Measurements from ENCODE around the gene CARD9.
"Not testable (repeated sequence)": the region's sequence is repeated elsewhere in the genome, so short reads cannot be mapped to it uniquely, and the experiment has no call there.

CARD9 gene

DNA sequence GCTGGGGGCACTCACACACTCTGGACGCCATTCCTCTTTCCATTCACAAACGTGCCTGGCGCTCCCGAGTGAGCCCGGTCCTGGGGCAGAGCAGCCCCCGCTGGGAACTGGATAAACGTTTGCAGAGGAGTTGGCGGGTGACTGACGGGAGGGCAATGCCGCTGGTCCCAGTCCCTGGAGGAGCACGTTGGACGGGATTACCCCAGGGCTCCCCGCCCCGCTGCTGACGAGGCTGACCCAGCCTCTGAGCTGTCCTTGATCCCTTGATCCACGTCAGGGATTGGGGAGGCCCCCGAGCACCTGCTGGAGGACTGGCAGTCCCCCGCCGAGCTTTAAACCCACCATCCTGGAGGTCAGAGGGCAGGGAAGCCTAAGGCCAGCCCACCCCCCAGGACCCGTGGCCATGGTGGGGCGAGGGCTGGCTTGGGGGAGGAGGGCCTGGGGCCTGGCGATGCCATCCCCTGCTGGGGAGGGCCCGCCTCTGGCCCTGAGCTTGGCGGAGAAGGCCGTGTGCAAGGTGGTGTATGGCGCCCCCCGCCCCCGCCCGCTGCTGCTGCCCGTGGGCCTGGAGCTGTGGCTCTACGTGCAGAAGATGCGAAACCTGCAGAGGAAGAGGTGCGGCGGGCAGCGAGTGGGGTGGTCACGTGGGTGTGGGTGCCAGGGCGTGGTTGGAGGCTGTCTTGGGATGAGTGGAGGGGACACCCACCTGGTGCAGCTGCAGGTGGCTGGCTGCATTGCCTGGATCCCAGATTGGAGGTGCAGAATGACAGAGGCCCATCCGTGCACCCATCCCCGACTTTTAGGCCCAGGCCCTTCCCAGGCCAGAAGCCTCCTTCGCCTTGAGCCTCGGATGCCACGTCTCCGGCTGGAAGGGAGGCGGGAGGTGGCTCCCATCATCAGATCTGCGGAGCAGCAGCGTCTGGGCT, 41.6 kb downstream of the CARD9 start:
- no peak for DNase-seq

- DNase-seq: no peak
Measured at GRCh38 chr9:136331030-136331429, 42.4 kb downstream of the CARD9 start.

GRCh38 chr9:136330406-136330990, 43.0 kb downstream of the CARD9 start:
- no peak for DNase-seq

DNA sequence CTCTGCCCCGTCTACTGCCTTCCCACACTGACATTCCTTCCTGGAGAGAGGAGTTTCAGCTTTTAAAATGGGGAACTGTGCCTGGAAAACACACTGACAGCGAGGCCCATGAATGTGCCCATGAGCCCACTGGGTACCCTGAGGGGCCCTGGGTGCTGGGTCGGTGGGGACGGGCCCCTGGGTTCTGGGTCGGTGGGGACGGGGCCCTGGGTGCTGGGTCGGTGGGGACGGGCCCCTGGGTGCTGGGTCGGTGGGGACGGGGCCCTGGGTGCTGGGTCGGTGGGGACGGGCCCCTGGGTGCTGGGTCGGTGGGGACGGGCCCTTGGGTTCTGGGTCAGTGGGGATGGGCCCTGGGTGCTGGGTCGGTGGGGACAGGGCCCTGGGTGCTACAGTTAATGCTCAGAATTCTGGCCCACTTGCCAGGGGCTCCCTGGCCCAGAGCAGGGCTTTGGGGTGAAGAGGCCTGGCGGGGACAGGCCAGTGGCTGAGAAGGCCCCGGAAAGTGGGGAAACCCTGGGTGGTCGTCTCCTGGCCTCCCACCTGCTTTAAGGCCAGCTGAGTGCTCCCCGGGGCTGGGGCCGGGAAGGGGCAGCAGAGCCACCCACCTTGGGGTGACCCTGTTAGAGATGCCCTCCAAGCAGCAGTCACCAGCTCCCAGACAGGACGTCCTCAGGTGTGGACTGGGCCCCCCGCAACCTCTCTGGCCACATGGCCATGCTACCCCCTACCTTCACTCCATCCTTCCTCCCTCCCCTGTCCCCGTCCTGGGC, 43.6 kb downstream of the CARD9 start:
- DNase-seq: no peak

DNA sequence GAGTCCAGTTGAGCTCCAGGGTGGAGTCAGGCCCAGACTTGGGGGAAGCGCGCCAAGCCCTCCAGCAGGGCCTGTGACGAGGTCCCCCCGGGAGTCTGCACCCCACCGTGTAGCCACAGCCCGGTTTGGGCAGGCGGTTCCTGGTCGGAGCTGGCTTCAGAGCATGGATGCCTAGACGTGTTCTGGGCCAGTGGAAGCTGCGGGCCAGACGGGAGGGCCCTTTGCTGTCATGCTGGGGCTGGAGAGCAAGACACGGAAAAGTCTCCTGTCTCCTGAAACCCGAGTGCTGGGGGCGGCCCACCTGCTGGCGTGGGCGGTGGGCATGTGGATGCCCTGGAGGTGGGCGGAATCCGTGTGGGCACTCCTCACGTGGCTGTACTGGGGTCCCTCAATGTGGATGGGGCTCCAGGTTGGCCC, 44.2 kb downstream of the CARD9 start:
- DNase-seq: no peak

DNA sequence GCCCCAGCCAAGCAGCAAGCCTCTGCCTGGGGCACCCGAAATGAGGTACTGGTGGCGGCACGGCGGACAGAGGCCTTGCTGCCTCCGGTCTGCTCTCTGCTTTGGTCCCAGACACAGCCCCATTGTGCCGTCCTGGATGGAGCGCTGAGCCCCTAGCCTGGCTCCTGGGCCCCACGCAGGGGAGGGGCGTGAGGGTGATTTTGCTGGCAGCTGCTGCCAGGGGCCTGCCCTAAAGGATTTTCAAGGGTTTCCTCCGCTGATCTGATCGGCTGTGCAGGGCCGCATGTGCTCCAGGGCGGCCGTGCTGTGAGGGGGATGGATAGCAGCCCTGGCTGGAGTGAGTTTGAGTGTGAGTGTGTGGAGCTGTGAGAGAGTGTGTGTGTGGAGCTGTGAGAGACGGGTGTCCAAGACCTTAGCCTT, 44.8 kb downstream of the CARD9 start:
- DNase-seq: no peak

GRCh38 chr9:136328011-136328621, 45.4 kb downstream of the CARD9 start:
- no peak for DNase-seq

DNA sequence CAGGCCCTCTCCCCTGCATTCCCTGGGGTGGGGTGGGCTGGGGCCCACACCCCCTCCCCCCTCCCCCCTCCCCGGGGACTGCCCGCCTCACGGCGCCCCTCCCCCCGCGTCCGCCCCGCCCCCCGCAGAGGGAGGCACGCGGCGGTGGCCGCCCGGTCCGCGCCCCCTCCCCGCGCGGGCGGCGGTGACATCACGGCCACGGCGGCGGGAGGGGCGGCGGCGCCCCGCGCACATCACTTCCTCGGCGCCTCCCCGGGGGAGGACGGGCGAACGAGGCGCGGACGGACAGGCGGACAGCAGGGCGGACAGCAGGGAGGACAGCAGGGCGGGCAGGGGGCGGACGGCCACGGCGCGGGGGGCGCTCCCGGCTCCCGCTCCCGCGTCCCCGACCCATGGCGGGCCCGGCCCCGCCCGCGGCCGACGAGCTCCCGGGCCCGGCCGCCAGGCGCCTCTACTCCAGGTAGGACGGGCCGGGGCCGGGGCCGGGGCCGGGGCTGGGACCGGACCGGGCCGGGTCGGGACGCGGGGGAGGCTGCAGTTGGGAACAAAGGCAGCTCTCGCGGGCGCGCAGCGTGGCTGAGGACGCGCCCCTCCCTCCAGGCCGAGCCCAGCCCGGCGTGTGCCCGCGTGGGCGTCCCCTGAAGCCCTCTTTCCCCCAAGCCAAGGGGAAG, 46.0 kb downstream of the CARD9 start, which contains the start of gene GPSM1:
TSS of gene GPSM1 (plus strand) at position 236 of the 671 bp plus-strand sequence. CDS start at position 393, 157 bp downstream.
- DNase-seq: no peak

DNA sequence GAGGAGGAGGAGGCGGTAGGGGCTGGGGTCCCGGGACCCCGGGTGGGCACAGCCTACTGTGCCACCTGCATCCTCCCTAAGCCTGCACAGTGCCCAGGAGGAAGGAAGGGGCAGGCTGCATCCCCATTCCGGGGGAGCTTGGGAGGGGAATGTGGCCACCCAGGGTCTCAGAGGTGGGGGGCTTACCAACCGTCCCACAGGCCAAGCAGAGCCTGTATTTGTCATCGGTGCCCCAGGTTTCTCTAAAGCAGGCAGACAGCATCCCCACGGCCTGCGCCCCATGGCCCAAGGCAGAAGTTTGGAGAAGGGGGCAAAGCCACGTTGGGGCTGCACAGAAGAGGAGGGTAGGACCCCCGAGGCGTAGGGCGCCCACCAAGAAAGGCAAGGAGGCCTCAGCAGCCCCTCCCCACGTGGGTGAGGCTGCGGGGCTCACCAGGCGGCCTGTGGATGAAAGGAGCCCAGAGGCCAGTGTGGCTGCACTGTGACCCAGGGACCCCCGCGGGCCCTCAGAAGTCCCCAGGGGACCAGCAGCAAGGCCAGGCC, 46.6 kb downstream of the CARD9 start:
- DNase-seq: no peak

- DNase-seq: no peak
Measured at GRCh38 chr9:136326061-136326760, 47.3 kb downstream of the CARD9 start.

GRCh38 chr9:136325358-136325757, 48.1 kb downstream of the CARD9 start:
- DNase-seq: no peak

DNA sequence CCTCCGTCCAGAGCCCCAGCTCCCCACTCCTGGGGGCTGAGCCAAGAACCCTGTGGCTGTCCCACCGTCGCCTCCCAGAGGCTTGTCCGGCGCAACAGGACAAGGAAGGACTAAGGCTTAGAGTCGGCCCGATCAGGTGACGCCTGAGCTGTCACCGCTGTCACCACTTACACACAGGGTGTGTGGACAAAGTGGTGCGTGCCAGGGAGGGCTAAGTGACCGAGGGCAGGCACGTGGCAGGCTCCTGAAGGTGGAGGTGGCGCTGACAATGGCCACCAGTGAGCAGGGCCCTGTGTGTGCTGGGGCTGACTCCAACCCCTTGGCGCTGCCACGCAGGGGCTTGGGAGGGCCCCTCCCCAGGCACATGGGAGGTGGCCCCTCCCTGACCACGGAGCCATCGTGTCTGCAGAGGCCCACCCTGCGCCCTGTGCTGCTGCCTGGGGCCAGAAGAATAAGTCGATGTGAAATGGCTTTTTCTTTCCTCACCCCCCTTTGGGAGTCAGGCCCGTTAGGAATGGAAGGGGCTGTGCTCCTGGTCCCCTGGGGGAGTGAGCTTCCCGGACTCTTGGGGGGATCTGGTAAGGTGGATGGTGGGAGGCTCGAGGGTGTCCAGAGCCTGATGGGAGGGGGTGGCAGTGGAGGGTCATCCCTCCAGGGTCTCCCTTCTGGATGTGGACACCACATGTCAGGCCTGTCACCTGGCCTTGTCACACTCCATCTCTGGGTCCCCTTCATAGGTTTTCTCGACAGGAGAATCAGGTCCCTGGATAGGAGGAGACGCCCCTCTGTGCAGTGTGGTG, 48.8 kb downstream of the CARD9 start:
- no peak for DNase-seq

DNA sequence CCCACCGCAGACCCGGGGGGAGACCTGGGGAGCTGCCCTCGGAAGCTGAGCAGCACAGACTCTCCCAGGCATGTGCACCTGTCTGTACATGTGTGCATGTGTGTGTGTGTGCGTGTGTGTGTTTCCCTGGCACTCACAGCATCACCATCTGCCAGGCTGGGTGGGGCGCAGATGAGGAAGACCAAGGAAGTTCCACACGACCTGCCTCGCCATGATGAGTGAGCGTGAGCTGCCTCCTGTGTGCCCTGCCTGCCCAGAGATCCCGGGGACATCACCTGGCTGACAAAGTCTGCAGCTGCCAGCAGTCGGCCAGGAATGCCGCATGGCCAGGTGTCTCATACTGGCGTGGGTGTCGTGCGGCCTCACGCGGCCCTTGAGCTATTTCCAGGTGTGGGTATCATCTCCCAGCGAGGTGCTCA, 50.1 kb downstream of the CARD9 start:
- no peak for DNase-seq

- DNase-seq: no peak
Measured at GRCh38 chr9:136322756-136323330, 50.6 kb downstream of the CARD9 start.

- DNase-seq: no peak
Measured at GRCh38 chr9:136321561-136321960, 51.9 kb downstream of the CARD9 start.

- not testable (repeated sequence) for DNase-seq
Measured at GRCh38 chr9:136320972-136321371, 52.5 kb downstream of the CARD9 start.

DNA sequence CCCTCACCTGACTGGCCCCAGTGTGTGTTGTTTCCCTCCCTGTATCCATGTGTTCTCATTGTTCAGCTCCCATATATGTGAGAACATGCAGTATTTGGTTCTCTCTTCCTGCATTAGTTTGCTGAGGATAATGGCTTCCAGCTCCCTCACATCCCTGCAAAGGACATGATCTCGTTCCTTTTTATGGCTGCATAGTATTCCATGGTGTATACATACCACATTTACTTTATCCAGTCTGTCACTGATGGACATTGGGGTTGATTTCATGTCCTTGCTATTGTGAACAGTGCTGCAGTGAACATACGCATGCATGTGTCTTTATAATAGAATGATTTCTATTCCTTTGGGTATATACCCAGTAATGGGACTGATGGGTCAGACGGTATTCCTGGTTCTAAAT, 53.5 kb downstream of the CARD9 start:
- DNase-seq: not testable (repeated sequence)

DNA sequence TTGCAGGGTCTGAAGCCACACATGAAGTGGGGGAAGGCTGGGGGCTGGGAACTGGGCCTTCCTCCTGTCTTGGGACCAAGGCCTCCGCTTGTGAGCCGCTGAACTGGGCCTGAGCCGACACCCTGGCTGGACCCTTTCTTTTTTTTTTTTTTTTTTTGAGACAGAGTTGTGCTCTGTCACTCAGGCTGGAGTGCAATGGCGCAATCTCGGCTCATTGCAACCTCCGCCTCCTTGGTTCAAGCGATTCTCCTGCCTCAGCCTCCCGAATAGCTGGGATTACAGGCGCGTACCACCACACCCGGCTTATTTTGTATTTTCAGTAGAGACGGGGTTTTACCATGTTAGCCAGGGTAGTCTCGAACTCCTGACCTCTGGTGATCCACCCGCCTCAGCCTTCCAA, 54.2 kb downstream of the CARD9 start:
- not testable (repeated sequence) for DNase-seq

- no peak for DNase-seq
Measured at GRCh38 chr9:136318776-136319241, 54.7 kb downstream of the CARD9 start.

Measured in SHP77 treated with DMSO at 0.1 percent for 48 hours (cell line).